ENCODE measurements around the gene IFI27L1. TPM values are rescaled to one million over a fixed set of nuclear protein-coding genes. Genes with fewer than 3 reads are reported as not detected.
A peak's percentile ranks its signal among the peaks of the same experiment; 100 is the strongest.

The IFI27L1 gene
- total RNA-seq, 6 experiments from 2014 or later = 22.3 to 28.2 (median 23.7) TPM

DNA sequence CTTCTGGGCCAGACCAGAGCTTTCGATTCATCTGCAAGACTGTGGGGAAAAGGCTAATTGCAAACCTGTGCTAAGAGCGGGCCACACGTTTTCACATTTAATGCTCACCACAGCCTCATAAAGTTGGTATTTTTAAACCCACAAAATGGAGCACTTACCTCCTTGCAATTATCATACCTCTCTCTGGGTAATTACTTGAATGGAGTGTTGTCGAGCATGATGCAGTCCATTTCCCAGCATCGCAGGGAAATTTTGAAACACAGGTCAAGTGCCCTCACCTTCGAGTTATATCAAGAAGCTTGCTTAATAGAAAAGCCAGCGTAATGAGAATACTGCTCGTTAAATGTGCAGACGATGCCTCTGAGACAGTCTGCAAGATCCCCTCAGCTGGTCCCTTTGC is 57.1 kb downstream of the IFI27L1 start:
- Mint-ChIP-seq H3K27me3 (ENCODE audit: insufficient read depth) (peaks cover 13% of the 10 kb centered on the region), H3K4me3 (no peak overlapping the region), H3K36me3 (ENCODE audit: low read depth) (peaks cover 9% of the 10 kb centered on the region; the same call in 1 of the 2 replicates), H3K9me3 (peaks cover 10% of the 10 kb centered on the region; the same call in 1 of the 2 replicates), H3K4me1 (ENCODE audit: low read depth) (0 out of 2 replicates have a peak, but pooled peaks cover 4% of the 10 kb centered on the region), H3K27ac (no peak overlapping the region)
- TF ChIP-seq, protein P1, sequence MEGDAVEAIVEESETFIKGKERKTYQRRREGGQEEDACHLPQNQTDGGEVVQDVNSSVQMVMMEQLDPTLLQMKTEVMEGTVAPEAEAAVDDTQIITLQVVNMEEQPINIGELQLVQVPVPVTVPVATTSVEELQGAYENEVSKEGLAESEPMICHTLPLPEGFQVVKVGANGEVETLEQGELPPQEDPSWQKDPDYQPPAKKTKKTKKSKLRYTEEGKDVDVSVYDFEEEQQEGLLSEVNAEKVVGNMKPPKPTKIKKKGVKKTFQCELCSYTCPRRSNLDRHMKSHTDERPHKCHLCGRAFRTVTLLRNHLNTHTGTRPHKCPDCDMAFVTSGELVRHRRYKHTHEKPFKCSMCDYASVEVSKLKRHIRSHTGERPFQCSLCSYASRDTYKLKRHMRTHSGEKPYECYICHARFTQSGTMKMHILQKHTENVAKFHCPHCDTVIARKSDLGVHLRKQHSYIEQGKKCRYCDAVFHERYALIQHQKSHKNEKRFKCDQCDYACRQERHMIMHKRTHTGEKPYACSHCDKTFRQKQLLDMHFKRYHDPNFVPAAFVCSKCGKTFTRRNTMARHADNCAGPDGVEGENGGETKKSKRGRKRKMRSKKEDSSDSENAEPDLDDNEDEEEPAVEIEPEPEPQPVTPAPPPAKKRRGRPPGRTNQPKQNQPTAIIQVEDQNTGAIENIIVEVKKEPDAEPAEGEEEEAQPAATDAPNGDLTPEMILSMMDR (IDR thresholded peaks at IDR 0.05) = no peak
- no peak for DNase-seq

DNA sequence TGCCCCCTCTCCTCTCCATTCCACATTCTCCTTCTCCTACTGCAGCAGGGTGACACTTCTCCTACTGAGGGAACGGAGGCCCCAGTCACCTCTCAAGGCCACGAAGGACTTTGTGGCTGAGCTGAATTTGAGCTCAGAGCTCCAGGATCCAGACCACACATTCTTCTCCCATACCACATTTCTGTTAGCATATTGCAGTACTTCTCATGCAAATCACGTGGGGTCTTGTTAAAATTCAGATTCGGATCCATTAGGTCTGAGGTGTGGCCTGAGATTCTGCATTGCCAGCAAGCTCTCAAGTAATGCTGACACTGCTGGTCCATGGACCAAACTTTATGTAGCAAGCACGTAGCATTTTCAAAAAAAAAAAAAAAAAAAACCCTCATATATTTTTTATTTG is 57.9 kb downstream of the IFI27L1 start:
- Mint-ChIP-seq H3K27ac (no peak overlapping the region), H3K9me3 (peaks cover 10% of the 10 kb centered on the region; the same call in 1 of the 2 replicates), H3K36me3 (ENCODE audit: low read depth) (peaks cover 9% of the 10 kb centered on the region; the same call in 1 of the 2 replicates), H3K27me3 (ENCODE audit: insufficient read depth) (peaks cover 13% of the 10 kb centered on the region), H3K4me1 (ENCODE audit: low read depth) (0 out of 2 replicates have a peak, but pooled peaks cover 4% of the 10 kb centered on the region), H3K4me3 (no peak overlapping the region)
- no peak for DNase-seq
- TF ChIP-seq, protein P1 (IDR thresholded peaks at IDR 0.05) = no peak

DNA sequence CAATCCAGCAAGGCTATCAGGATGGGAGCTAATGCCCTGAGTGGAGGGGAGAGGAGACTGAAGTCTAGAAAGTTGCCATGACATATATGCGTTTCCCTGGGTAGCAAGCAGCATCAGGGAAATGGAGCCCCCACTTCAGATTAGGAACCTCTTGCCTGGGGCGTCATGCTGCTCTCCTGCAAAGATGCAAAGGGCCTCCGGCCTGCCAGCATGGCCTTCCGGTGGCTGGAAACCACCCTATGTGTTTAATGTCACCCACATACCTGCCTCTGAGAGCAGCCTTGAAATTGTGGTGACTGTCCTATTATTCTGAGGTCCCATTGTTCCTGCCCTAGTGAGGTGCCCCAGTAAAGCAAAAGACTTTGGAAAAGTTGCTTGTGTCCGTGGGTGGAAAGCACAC is 58.3 kb downstream of the IFI27L1 start:
- peaks cover 9% of the 10 kb centered on the region; the same call in 1 of the 2 replicates for H3K36me3 Mint-ChIP-seq (ENCODE audit: low read depth)
- DNase-seq = no peak
- peaks cover 10% of the 10 kb centered on the region; the same call in 1 of the 2 replicates for H3K9me3 Mint-ChIP-seq
- no peak overlapping the region for H3K4me3 Mint-ChIP-seq
- H3K27me3 Mint-ChIP-seq (ENCODE audit: insufficient read depth) = peaks cover 13% of the 10 kb centered on the region
- 0 out of 2 replicates have a peak, but pooled peaks cover 4% of the 10 kb centered on the region for H3K4me1 Mint-ChIP-seq (ENCODE audit: low read depth)
- no peak overlapping the region for H3K27ac Mint-ChIP-seq
- TF ChIP-seq, protein P1 (IDR thresholded peaks at IDR 0.05) = no peak

DNA sequence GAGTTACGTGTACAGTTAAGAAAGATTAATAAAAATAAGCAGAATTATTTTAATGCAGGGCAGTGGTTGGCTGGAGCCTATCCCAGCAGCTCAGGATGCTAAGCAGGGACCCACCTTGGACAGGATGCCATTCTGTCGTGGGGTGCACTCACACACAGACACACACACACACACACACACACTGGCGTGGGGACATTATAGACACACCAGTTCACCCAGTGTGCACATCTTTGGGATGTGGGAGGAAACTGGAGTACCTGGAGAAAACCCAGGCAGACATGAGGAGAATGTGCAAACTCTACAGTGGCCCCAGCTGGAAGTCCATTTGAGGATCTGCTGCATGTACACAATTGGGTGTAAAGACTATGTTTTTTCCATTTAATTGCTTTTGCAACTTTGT is 61.1 kb downstream of the IFI27L1 start:
- Mint-ChIP-seq H3K27me3 (ENCODE audit: insufficient read depth) (peaks cover 8% of the 10 kb centered on the region), H3K4me3 (no peak overlapping the region), H3K36me3 (ENCODE audit: low read depth) (no peaks in the 10 kb centered on the region), H3K9me3 (no peaks in the 10 kb centered on the region), H3K4me1 (ENCODE audit: low read depth) (no peaks in the 10 kb centered on the region), H3K27ac (no peak overlapping the region)
- TF ChIP-seq, protein P1 (IDR thresholded peaks at IDR 0.05) = no peak
- no peak for DNase-seq

DNA sequence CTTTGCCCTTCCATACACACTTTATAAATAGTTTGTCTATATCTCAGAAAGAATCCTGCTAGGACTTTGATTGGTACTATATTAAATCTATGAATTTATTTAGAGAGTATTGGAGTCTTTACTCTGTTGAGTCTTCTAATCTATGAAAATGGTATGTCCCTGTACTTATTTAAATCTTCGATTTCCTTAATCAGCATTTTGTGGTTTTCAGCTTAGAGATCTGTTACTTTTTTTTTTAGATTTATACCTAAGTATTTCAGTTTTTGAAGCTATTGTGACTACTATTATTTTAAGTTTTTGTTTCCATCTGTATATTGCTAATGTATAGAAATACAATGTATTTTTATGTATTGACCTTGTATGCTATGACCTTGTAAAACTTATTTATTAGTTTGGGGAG is 61.7 kb downstream of the IFI27L1 start:
- no peak for DNase-seq
- TF ChIP-seq, protein P1 (IDR thresholded peaks at IDR 0.05) = no peak
- no peaks in the 10 kb centered on the region for H3K9me3 Mint-ChIP-seq
- H3K36me3 Mint-ChIP-seq (ENCODE audit: low read depth) = no peaks in the 10 kb centered on the region
- H3K4me3 Mint-ChIP-seq = no peak overlapping the region
- H3K27ac Mint-ChIP-seq = no peak overlapping the region
- no peaks in the 10 kb centered on the region for H3K4me1 Mint-ChIP-seq (ENCODE audit: low read depth)
- peaks cover 4% of the 10 kb centered on the region for H3K27me3 Mint-ChIP-seq (ENCODE audit: insufficient read depth)

DNA sequence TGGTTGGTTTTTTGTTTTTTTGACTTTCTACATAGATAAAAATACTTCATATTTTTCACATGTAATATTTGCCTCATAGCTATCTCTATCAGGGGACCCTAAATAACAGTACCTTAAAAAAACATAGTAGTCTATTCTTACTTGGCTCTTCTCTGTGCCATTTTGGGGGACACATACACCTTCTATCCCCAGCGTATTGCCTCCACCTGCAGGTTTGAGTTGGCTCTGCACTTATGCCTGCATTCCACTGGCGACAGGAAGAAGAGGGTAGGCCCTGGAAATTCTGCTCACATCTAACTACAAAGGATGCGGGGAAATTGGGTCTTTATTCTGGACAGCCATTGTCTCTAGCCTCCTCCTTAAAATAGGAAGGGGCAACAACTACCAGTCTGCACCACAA is 62.1 kb downstream of the IFI27L1 start:
- Mint-ChIP-seq H3K4me3 (no peak overlapping the region), H3K36me3 (ENCODE audit: low read depth) (no peaks in the 10 kb centered on the region), H3K27ac (no peak overlapping the region), H3K9me3 (no peaks in the 10 kb centered on the region), H3K4me1 (ENCODE audit: low read depth) (no peaks in the 10 kb centered on the region), H3K27me3 (ENCODE audit: insufficient read depth) (peaks cover 4% of the 10 kb centered on the region)
- TF ChIP-seq, protein P1 (IDR thresholded peaks at IDR 0.05) = peak; percentile 66
- DNase-seq = no peak
